K562 (cell line): ENCODE results near the gene MVB12B. TPM values are rescaled to one million over a fixed set of nuclear protein-coding genes. Genes with fewer than 3 reads are reported as not detected.

Experiments used
- ATAC-seq: fragments of 200-7000 bp; cut with Tn5 transposase; 3 replicates; pipeline ENCODE4 v1.9.1; 2020; ENCODE audit warnings: moderate library complexity
- BruUV-seq: library from RNA; stranded (reverse); fragments of 400-500 nt; replicated peaks from 2 replicates; lab custom pipeline; 2021; lab: Mats Ljungman, UMichigan
- CTCF ChIA-PET: fragments of 300-600 bp; formaldehyde crosslinking; extraction: SDS; loops from one replicate; lab custom pipeline; 2021; ENCODE audit warnings: low intra/inter-chr PET ratio; lab: Yijun Ruan, JAX
- POLR2A ChIA-PET: fragments of 300-600, 350-650 bp; sonication (Branson Sonifier 250); formaldehyde crosslinking; extraction: SDS; loops from one replicate; lab custom pipeline; 2021; ENCODE audit warnings: antibody characterized with exemption, inconsistent platforms; lab: Yijun Ruan, JAX
- DNase-seq, 4 experiments: peaks; one replicate each; pipeline versions ENCODE4 v3.0.0 to v3.0.0-alpha.2; 2011 to 2018; ENCODE audit warnings: low spot score in 3 of 4, mixed read lengths in 3 of 4; ENCODE audit errors: extremely low read depth in 1 of 4
- FAIRE-seq: peaks from 2 replicates; lab custom pipeline; 2011; peaks lifted over from hg19 to GRCh38; lab: Jason Lieb, UNC
- H2AFZ ChIP-seq: 2 replicates; pipeline ENCODE4 v1.6.0; 2011; ENCODE audit warnings: low read depth, low read length, control low read depth, inconsistent platforms
- H3K27ac ChIP-seq: fragments of 200-600 bp; 3 replicates; pipeline ENCODE4 v1.8.0; 2011; ENCODE audit warnings: low read depth, mild to moderate bottlenecking, control low read depth, inconsistent platforms, low read length, moderate library complexity, mixed read lengths; ENCODE audit errors: extremely low read depth
- H3K27me3 ChIP-seq, 2 experiments: fragments of 300-600 bp in 1 of 2; 2 replicates in 1 of 2; 3 replicates in 1 of 2; pipeline versions ENCODE4 v1.6.0 to v1.8.0; 2011; ENCODE audit warnings: inconsistent platforms in 2 of 2, low read length in 2 of 2, mild to moderate bottlenecking in 1 of 2, mixed read lengths in 1 of 2, moderate library complexity in 1 of 2; ENCODE audit not compliant: control insufficient read depth in 2 of 2, insufficient read depth in 2 of 2
- H3K36me3 ChIP-seq: fragments of 300-600 bp; 3 replicates; pipeline ENCODE4 v1.8.0; 2011; ENCODE audit warnings: mild to moderate bottlenecking, low read length, inconsistent platforms; ENCODE audit not compliant: control insufficient read depth, insufficient read depth
- H3K4me1 ChIP-seq, 2 experiments: fragments of 200-600 bp in 1 of 2; replicated peaks in 1 of 2; 2 replicates in 1 of 2; 3 replicates in 1 of 2; pipeline versions ENCODE4 v1.5.1 to v1.8.0; 2011; ENCODE audit warnings: inconsistent platforms in 2 of 2, low read length in 2 of 2, mild to moderate bottlenecking in 1 of 2, mixed read lengths in 1 of 2, moderate library complexity in 1 of 2; ENCODE audit not compliant: control insufficient read depth in 2 of 2, insufficient read depth in 2 of 2
- H3K4me2 ChIP-seq: 2 replicates; pipeline ENCODE4 v1.6.1; 2011; ENCODE audit warnings: low read length, control low read depth, inconsistent platforms, mixed read lengths; ENCODE audit not compliant: insufficient read depth
- H3K4me3 ChIP-seq: fragments of 200-600 bp; sonication (generic), shearing (Covaris generic); 2 replicates; pipeline ENCODE4 v1.5.1; 2016; ENCODE audit warnings: control low read depth, inconsistent platforms
- H3K79me2 ChIP-seq: fragments of 200-600 bp; 3 replicates; pipeline ENCODE4 v1.8.0; 2011; ENCODE audit warnings: low read length, inconsistent platforms; ENCODE audit not compliant: control insufficient read depth, insufficient read depth
- H3K9ac ChIP-seq, 2 experiments: 2 replicates each; pipeline versions ENCODE4 v1.6.0 to v1.6.1; 2011; ENCODE audit warnings: low read depth in 2 of 2, low read length in 2 of 2, control low read depth in 1 of 2, inconsistent platforms in 1 of 2, mild to moderate bottlenecking in 1 of 2, mixed read lengths in 1 of 2; ENCODE audit not compliant: insufficient read depth in 1 of 2
- H3K9me1 ChIP-seq: one replicate; pipeline ENCODE4 v1.6.0; 2011; ENCODE audit warnings: inconsistent platforms, mild to moderate bottlenecking, low read length, moderate library complexity; ENCODE audit not compliant: control insufficient read depth, insufficient read depth
- H3K9me3 ChIP-seq: replicated peaks from 2 replicates; pipeline ENCODE4 v1.5.1; 2011; ENCODE audit warnings: low read depth, low read length, inconsistent platforms; ENCODE audit not compliant: control insufficient read depth, insufficient read depth
- H4K20me1 ChIP-seq: replicated peaks from 2 replicates; pipeline ENCODE4 v1.6.1; 2011; ENCODE audit warnings: low read length, inconsistent platforms, mixed read lengths; ENCODE audit not compliant: control insufficient read depth, insufficient read depth
- CAMTA2 ChIP-seq: fragments of 250-450 bp; sonication (Bioruptor Pico); conservative IDR thresholded peaks from 2 replicates; pipeline ENCODE4 v1.5.1; 2022
- CBX3 ChIP-seq, 2 experiments: IDR thresholded peaks; 1 replicate in 1 of 2; 2 replicates in 1 of 2; pipeline ENCODE4 v1.6.1; 2012; ENCODE audit warnings: inconsistent platforms in 2 of 2, low read length in 2 of 2, borderline replicate concordance in 1 of 2, control low read depth in 1 of 2
- E2F5 ChIP-seq: sonication (generic); formaldehyde crosslinking; IDR thresholded peaks from 2 replicates; pipeline ENCODE4 v1.8.0; 2022; ENCODE audit warnings: mild to moderate bottlenecking, missing genetic modification reagents
- TAF15 ChIP-seq: fragments of 200-400 bp; formaldehyde crosslinking; IDR thresholded peaks from 2 replicates; pipeline ENCODE4 v1.6.1; 2017; ENCODE audit warnings: mild to moderate bottlenecking, low read depth, low read length, moderate library complexity
- TRIM28 ChIP-seq: fragments of 450-650 bp; IDR thresholded peaks from 2 replicates; pipeline ENCODE4 v1.6.1; 2017
- ZNF280A ChIP-seq: fragments of 450-650 bp; IDR thresholded peaks from 2 replicates; pipeline ENCODE4 v1.6.1; 2018; ENCODE audit warnings: mild to moderate bottlenecking, low read depth; ENCODE audit not compliant: partially characterized antibody
- ZNF384 ChIP-seq: IDR thresholded peaks from 2 replicates; pipeline ENCODE4 v1.6.1; 2012; ENCODE audit warnings: low read depth, low read length, improper control_type of control experiment
- ZNF395 ChIP-seq: fragments of 200-800 bp; sonication (Bioruptor generic); IDR thresholded peaks from 2 replicates; pipeline ENCODE4 v1.6.1; 2017; ENCODE audit warnings: missing genetic modification characterization, missing compliant biosample characterization
- ZNF764 ChIP-seq: fragments of 250-450 bp; sonication (Bioruptor Pico); IDR thresholded peaks from 2 replicates; pipeline ENCODE4 v1.4.0; 2020; ENCODE audit warnings: low read depth, mild to moderate bottlenecking, moderate library complexity
- ZNF766 ChIP-seq: fragments of 200-800 bp; sonication (Bioruptor generic); conservative IDR thresholded peaks from 2 replicates; pipeline ENCODE4 v1.6.1; 2016; ENCODE audit warnings: missing genetic modification characterization, missing compliant biosample characterization
- WGBS: fragments of 100-300 bp; shearing (Covaris generic); methylation state at CpG from one replicate; pipeline ENCODE4 v1.1.6; 2016; ENCODE audit warnings: low coverage, mixed read lengths; ENCODE audit not compliant: insufficient coverage; ENCODE audit errors: missing lambda C conversion rate; 5-methylcytosine and 5-hydroxymethylcytosine counted together
- in situ Hi-C: fragments of 300-500 bp; cut with MboI; formaldehyde crosslinking; loops from 4 replicates; pipeline ENCODE4 v1.15.0; 2018; ENCODE audit warnings: inconsistent platforms, mixed read lengths
- intact Hi-C: fragments of 100-400 bp; cut with micrococcal nuclease; formaldehyde crosslinking; loops from 2 replicates; pipeline ENCODE4 v1.14.2; 2022
- polyA plus RNA-seq, 8 experiments: library from polyadenylated mRNA; depleted of rRNA in 4 of 8; stranded (reverse) in 5 of 8; unstranded in 3 of 8; fragments of >200 nt; fragmentation: Nextera tagmentation in 2 of 8; fragmentation: Illumina TruSeq in 1 of 8; extraction: Ambion mirVana in 2 of 8; extraction: Trizol in 1 of 8; gene quantifications; 2 replicates each; pipeline versions ENCODE4 v1.2.1 to v1.2.3, GENCODE V29; 2011 to 2014; ENCODE audit warnings: inconsistent platforms in 1 of 8, missing spikeins in 1 of 8
- total RNA-seq, 7 experiments: library from RNA; depleted of rRNA in 6 of 7; stranded (reverse); fragments of >200 nt in 6 of 7; fragmentation: Illumina TruSeq in 2 of 7; extraction: Trizol in 2 of 7; gene quantifications; 2 replicates each; pipeline versions ENCODE4 v1.2.1 to v1.2.3, GENCODE V29; 2011 to 2021; ENCODE audit warnings: low replicate concordance in 1 of 7

MVB12B gene
- total and polyA plus RNA-seq, 9 of the 15 experiments (the other 6 are each of a cell fraction or from before 2014, with no cell fraction given) = not detected

- Histone ChIP-seq H4K20me1 (no peaks in the 10 kb centered on the region), H3K4me1 (no peaks in the 10 kb centered on the region), H3K36me3 (no peaks in the 10 kb centered on the region), H3K4me3 (no peak overlapping the region), H3K79me2 (no peaks in the 10 kb centered on the region), H2AFZ (no peak overlapping the region), H3K27me3 (0 out of 5 replicates have a peak, but pooled peaks cover 0 to 3% of the 10 kb centered on the region in 2 experiments), H3K9me3 (no peaks in the 10 kb centered on the region), H3K9ac (no peak overlapping the region), H3K4me2 (no peak overlapping the region), H3K27ac (no peak overlapping the region), H3K9me1 (no peaks in the 10 kb centered on the region)
- ChIA-PET POLR2A (no interaction called here), CTCF (interaction anchor here (0.7 kb wide), 1 partner anchor 385 kb away, joined by 3 read pairs; no protein-coding TSS in a partner anchor)
- WGBS = 0% methylated on average over 3 of the region's 3 CpGs
- TF ChIP-seq ZNF384 (peak; percentile 79), ZNF395 (CRISPR knock-in tag) (no peak), TAF15 (no peak), CBX3 (IDR thresholded peaks at IDR 0.05; ENCODE audit: borderline replicate concordance in 1 of 2, low read length in 2 of 2) (peak in 1 of 2 experiments; percentile 87; a peak in 2 of 3 replicates), ZNF766 (CRISPR knock-in tag) (0 out of 2 replicates have a peak, but pooled peaks have one; percentile 30), CAMTA2 (CRISPR knock-in tag) (no peak), TRIM28 (peak; percentile 92), E2F5 (CRISPR knock-in tag) (no peak), ZNF764 (CRISPR knock-in tag) (no peak), ZNF280A (peak; percentile 60)
- FAIRE-seq = no peak
- in situ Hi-C loops = no loop called here
- no peak for ATAC-seq
- no peak for DNase-seq
- BruUV-seq = no TSS peak
- intact Hi-C loops = no loop called here
Observed at GRCh38 chr9:126361810-126362238, 35.2 kb downstream of the MVB12B start.
